K562 (cell line): Measurements from ENCODE around the gene KMT2A. TPM values are rescaled to one million over a fixed set of nuclear protein-coding genes. Genes with fewer than 3 reads are reported as not detected.

Experiments used
- CEBPB ChIP-seq: fragments of 450-650 bp; IDR thresholded peaks from 2 replicates; pipeline ENCODE4 v1.6.1; 2016; ENCODE audit warnings: missing genetic modification characterization, missing compliant biosample characterization
- EGR1 ChIP-seq: fragments of 450-650 bp; conservative IDR thresholded peaks from 2 replicates; pipeline ENCODE4 v1.6.1; 2017; ENCODE audit warnings: mild to moderate bottlenecking
- FIP1L1 ChIP-seq: fragments of 200-400 bp; formaldehyde crosslinking; IDR thresholded peaks from 2 replicates; pipeline ENCODE4 v1.6.1; 2018; ENCODE audit warnings: mild to moderate bottlenecking, low read depth, low read length; ENCODE audit not compliant: poor library complexity, severe bottlenecking
- FUS ChIP-seq: fragments of 200-400 bp; formaldehyde crosslinking; optimal IDR thresholded peaks from 2 replicates; pipeline ENCODE3; 2017; ENCODE audit warnings: low read depth, low read length
- GTF2A2 ChIP-seq: IDR thresholded peaks from 2 replicates; pipeline ENCODE4 v1.6.1; 2016; ENCODE audit warnings: mild to moderate bottlenecking, missing genetic modification characterization, missing compliant biosample characterization
- L3MBTL2 ChIP-seq: fragments of 450-650 bp; IDR thresholded peaks from 2 replicates; pipeline ENCODE4 v1.6.1; 2016; ENCODE audit warnings: mild to moderate bottlenecking, moderate library complexity
- MAX ChIP-seq: sonication (generic); formaldehyde crosslinking; IDR thresholded peaks from 2 replicates; pipeline ENCODE4 v1.9.0; 2022; ENCODE audit warnings: mild to moderate bottlenecking, missing genetic modification reagents
- MAZ ChIP-seq, 2 experiments: fragments of 450-650 bp in 1 of 2; sonication (generic) in 1 of 2; formaldehyde crosslinking; IDR thresholded peaks in 1 of 2; conservative IDR thresholded peaks in 1 of 2; 2 replicates each; pipeline versions ENCODE4 v1.4.0 to v1.5.0; 2020; ENCODE audit warnings: mild to moderate bottlenecking in 1 of 2, missing genetic modification reagents in 1 of 2
- PATZ1 ChIP-seq: fragments of 250-450 bp; sonication (Bioruptor Pico); IDR thresholded peaks from 2 replicates; pipeline ENCODE4 v1.5.0; 2020; ENCODE audit warnings: mild to moderate bottlenecking, borderline replicate concordance
- RBM14 ChIP-seq: fragments of 200-400 bp; formaldehyde crosslinking; IDR thresholded peaks from 2 replicates; pipeline ENCODE4 v1.6.1; 2018; ENCODE audit warnings: low read depth, mild to moderate bottlenecking, low read length, moderate library complexity, borderline replicate concordance; ENCODE audit not compliant: insufficient read depth
- SIRT6 ChIP-seq: IDR thresholded peaks from one replicate; pipeline ENCODE4 v1.6.1; 2012; ENCODE audit warnings: low read depth, mild to moderate bottlenecking, control low read depth, inconsistent platforms, low read length, moderate library complexity
- SMAD3 ChIP-seq: fragments of 450-650 bp; formaldehyde crosslinking; conservative IDR thresholded peaks from 2 replicates; pipeline ENCODE4 v1.4.0; 2020; ENCODE audit warnings: mild to moderate bottlenecking
- STAG1 ChIP-seq: sonication (generic); formaldehyde crosslinking; IDR thresholded peaks from 2 replicates; pipeline ENCODE4 v1.5.0; 2020; ENCODE audit warnings: missing genetic modification reagents, borderline replicate concordance
- ZBTB2 ChIP-seq: fragments of 450-650 bp; IDR thresholded peaks from 2 replicates; pipeline ENCODE4 v1.6.1; 2016; ENCODE audit warnings: antibody characterized with exemption
- ZBTB7A ChIP-seq: IDR thresholded peaks from 2 replicates; pipeline ENCODE4 v1.6.1; 2011; ENCODE audit warnings: low read depth, mild to moderate bottlenecking, low read length, moderate library complexity, borderline replicate concordance; ENCODE audit not compliant: control insufficient read depth
- polyA plus RNA-seq, 8 experiments: library from polyadenylated mRNA; depleted of rRNA in 4 of 8; stranded (reverse) in 5 of 8; unstranded in 3 of 8; fragments of >200 nt; fragmentation: Nextera tagmentation in 2 of 8; fragmentation: Illumina TruSeq in 1 of 8; extraction: Ambion mirVana in 2 of 8; extraction: Trizol in 1 of 8; gene quantifications; 2 replicates each; pipeline versions ENCODE4 v1.2.1 to v1.2.3, GENCODE V29; 2011 to 2014; ENCODE audit warnings: inconsistent platforms in 1 of 8, missing spikeins in 1 of 8
- total RNA-seq, 7 experiments: library from RNA; depleted of rRNA in 6 of 7; stranded (reverse); fragments of >200 nt in 6 of 7; fragmentation: Illumina TruSeq in 2 of 7; extraction: Trizol in 2 of 7; gene quantifications; 2 replicates each; pipeline versions ENCODE4 v1.2.1 to v1.2.3, GENCODE V29; 2011 to 2021; ENCODE audit warnings: low replicate concordance in 1 of 7
- TF ChIP-seq, protein P1 (sequence below): sonication (generic); formaldehyde crosslinking; IDR thresholded peaks from 2 replicates; pipeline ENCODE4 v1.8.0; 2022; ENCODE audit warnings: mild to moderate bottlenecking, missing genetic modification reagents, borderline replicate concordance
- TF ChIP-seq, protein P2 (sequence below): fragments of 250-450 bp; sonication (Bioruptor Pico); IDR thresholded peaks from 2 replicates; pipeline ENCODE4 v1.4.0; 2020; ENCODE audit warnings: borderline replicate concordance

The KMT2A gene
- total and polyA plus RNA-seq, 9 of the 15 experiments (the other 6 are each of a cell fraction or from before 2014, with no cell fraction given): 9.6 to 59.9 (median 32.6) TPM

GRCh38 chr11:118435893-118436624 is at the start of gene KMT2A (continued):
- peak; percentile 57; the same call in 1 of the 2 replicates for TF ChIP-seq ZBTB7A
- TF ChIP-seq EGR1: peak; percentile 85
- TF ChIP-seq, protein P1, sequence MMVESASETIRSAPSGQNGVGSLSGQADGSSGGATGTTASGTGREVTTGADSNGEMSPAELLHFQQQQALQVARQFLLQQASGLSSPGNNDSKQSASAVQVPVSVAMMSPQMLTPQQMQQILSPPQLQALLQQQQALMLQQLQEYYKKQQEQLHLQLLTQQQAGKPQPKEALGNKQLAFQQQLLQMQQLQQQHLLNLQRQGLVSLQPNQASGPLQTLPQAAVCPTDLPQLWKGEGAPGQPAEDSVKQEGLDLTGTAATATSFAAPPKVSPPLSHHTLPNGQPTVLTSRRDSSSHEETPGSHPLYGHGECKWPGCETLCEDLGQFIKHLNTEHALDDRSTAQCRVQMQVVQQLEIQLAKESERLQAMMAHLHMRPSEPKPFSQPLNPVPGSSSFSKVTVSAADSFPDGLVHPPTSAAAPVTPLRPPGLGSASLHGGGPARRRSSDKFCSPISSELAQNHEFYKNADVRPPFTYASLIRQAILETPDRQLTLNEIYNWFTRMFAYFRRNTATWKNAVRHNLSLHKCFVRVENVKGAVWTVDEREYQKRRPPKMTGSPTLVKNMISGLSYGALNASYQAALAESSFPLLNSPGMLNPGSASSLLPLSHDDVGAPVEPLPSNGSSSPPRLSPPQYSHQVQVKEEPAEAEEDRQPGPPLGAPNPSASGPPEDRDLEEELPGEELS: peak; percentile 68; the same call in 1 of the 2 replicates
- peak; percentile 86 for TF ChIP-seq GTF2A2 (tag)
- TF ChIP-seq, protein P2, sequence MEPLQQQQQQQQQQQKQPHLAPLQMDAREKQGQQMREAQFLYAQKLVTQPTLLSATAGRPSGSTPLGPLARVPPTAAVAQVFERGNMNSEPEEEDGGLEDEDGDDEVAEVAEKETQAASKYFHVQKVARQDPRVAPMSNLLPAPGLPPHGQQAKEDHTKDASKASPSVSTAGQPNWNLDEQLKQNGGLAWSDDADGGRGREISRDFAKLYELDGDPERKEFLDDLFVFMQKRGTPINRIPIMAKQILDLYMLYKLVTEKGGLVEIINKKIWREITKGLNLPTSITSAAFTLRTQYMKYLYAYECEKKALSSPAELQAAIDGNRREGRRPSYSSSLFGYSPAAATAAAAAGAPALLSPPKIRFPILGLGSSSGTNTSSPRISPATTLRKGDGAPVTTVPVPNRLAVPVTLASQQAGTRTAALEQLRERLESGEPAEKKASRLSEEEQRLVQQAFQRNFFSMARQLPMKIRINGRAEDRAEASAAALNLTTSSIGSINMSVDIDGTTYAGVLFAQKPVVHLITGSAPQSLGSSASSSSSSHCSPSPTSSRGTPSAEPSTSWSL (CRISPR knock-in tag): no peak
- TF ChIP-seq MAX (CRISPR knock-in tag): peak; percentile 92
- TF ChIP-seq RBM14: 0 out of 2 replicates have a peak, but pooled peaks have one; percentile 82
- TF ChIP-seq L3MBTL2: peak; percentile 79
- TF ChIP-seq PATZ1: no peak
- TF ChIP-seq CEBPB (tag): no peak
- TF ChIP-seq SMAD3: no peak
- peak; percentile 98 for TF ChIP-seq FUS
- TF ChIP-seq STAG1: 0 out of 2 replicates have a peak, but pooled peaks have one; percentile 31
- peak; percentile 96 for TF ChIP-seq FIP1L1
- TF ChIP-seq MAZ (CRISPR knock-in tag; conservative IDR thresholded peaks at IDR 0.05 in 1 of 2, IDR thresholded peaks at IDR 0.05 in 1 of 2): peak; percentile 98 to 100
- TF ChIP-seq ZBTB2: peak; percentile 55; the same call in 1 of the 2 replicates
- TF ChIP-seq SIRT6: no peak
